Activated CD4-positive, alpha-beta T cell treated with anti-CD3 and anti-CD28 coated beads, Interleukin-2, amount 10 ng/mL, durations not matched to agents 7 days and 5 days (primary cell): ENCODE measurements around the gene MDFI. TPM values are rescaled to one million over a fixed set of nuclear protein-coding genes. Genes with fewer than 3 reads are reported as not detected.

Experiments
- microRNA-seq: library from miRNA; unstranded; fragments of <30 nt; microRNA quantifications from one replicate; pipeline ENCODE4 v1.2.0, GENCODE V29; 2021; ENCODE audit warnings: borderline microRNAs expressed, borderline replicate concordance
- total RNA-seq, 2 experiments: library from RNA; stranded (reverse); gene quantifications; one replicate each; pipeline ENCODE4 v1.2.3, GENCODE V29; 2021

MDFI gene
- total RNA-seq, 2 experiments from 2014 or later, result not detected

Small RNAs within 50 kb of the gene (microRNA-seq; reads per million reads assigned to microRNA genes)
- gene MIR4641, result not detected

Other genes starting within 250 kb of the MDFI start
- 1 to 10 TPM; 4.8 to 5.3 TPM for gene FOXP4, start 92.1 kb upstream of the MDFI start, total RNA-seq
- 10 to 100 TPM in 1 of 2 experiments, 1 to 10 TPM in 1; 9.7 to 12.5 TPM for gene TFEB, start 97.1 kb downstream of the MDFI start, total RNA-seq
- not detected for gene PGC, start 108.9 kb downstream of the MDFI start, total RNA-seq
- gene FRS3, start 141.4 kb downstream of the MDFI start, total RNA-seq, result 1 to 10 TPM; 4.6 TPM
- not detected for gene PRICKLE4, start 142.3 kb downstream of the MDFI start, total RNA-seq
- gene TOMM6, start 149.2 kb downstream of the MDFI start, total RNA-seq, result 100 to 1,000 TPM; 167 to 202 TPM